ENCODE results near the gene NEDD9.

Gene NEDD9

GRCh38 chr6:11224252-11224965 lies 8.1 kb downstream of the NEDD9 start:
- Histone ChIP-seq H3K27me3 (ENCODE audit: control insufficient read depth, insufficient read depth, low read length) (no peaks in the 10 kb centered on the region), H3K9me3 (ENCODE audit: control insufficient read depth, low read length) (no peaks in the 10 kb centered on the region), H3K79me2 (peaks cover 28% of the 10 kb centered on the region), H3K36me3 (ENCODE audit: control insufficient read depth, insufficient read depth, low read length) (no peaks in the 10 kb centered on the region), H3K4me1 (peaks cover 25% of the 10 kb centered on the region), H3K4me3 (ENCODE audit: low read depth, low read length) (no peak overlapping the region), H2AFZ (no peak overlapping the region), H3K4me2 (ENCODE audit: low read length) (no peak overlapping the region), H3K9ac (no peak overlapping the region), H3K27ac (peak overlapping the region; percentile 14)
- TF ChIP-seq CTCF (IDR thresholded peaks at IDR 0.05), result no peak

- Histone ChIP-seq H3K27ac (peak overlapping the region; percentile 33), H2AFZ (no peak overlapping the region), H3K9ac (no peak overlapping the region), H3K27me3 (ENCODE audit: control insufficient read depth, insufficient read depth, low read length) (no peaks in the 10 kb centered on the region), H3K4me1 (peaks cover 35% of the 10 kb centered on the region), H3K4me3 (ENCODE audit: low read depth, low read length) (no peak overlapping the region), H3K4me2 (ENCODE audit: low read length) (no peak overlapping the region), H3K36me3 (ENCODE audit: control insufficient read depth, insufficient read depth, low read length) (no peaks in the 10 kb centered on the region), H3K79me2 (peaks cover 28% of the 10 kb centered on the region), H3K9me3 (ENCODE audit: control insufficient read depth, low read length) (no peaks in the 10 kb centered on the region)
- no peak for TF ChIP-seq CTCF (IDR thresholded peaks at IDR 0.05)
These were observed 9.1 kb downstream of the NEDD9 start for GRCh38 chr6:11223286-11223864.

GRCh38 chr6:11222385-11223277 lies 9.8 kb downstream of the NEDD9 start:
- H3K4me1 ChIP-seq, result peaks cover 43% of the 10 kb centered on the region
- H3K4me2 ChIP-seq (ENCODE audit: low read length), result peak overlapping the region; percentile 10
- no peaks in the 10 kb centered on the region for H3K9me3 ChIP-seq (ENCODE audit: control insufficient read depth, low read length)
- no peak for TF ChIP-seq CTCF (IDR thresholded peaks at IDR 0.05)
- H3K4me3 ChIP-seq (ENCODE audit: low read depth, low read length), result no peak overlapping the region
- no peaks in the 10 kb centered on the region for H3K36me3 ChIP-seq (ENCODE audit: control insufficient read depth, insufficient read depth, low read length)
- peaks cover 25% of the 10 kb centered on the region for H3K79me2 ChIP-seq
- no peaks in the 10 kb centered on the region for H3K27me3 ChIP-seq (ENCODE audit: control insufficient read depth, insufficient read depth, low read length)
- no peak overlapping the region for H2AFZ ChIP-seq
- no peak overlapping the region for H3K9ac ChIP-seq
- H3K27ac ChIP-seq, result peak overlapping the region; percentile 3

GRCh38 chr6:11221623-11222384 lies 10.7 kb downstream of the NEDD9 start:
- peaks cover 18% of the 10 kb centered on the region for H3K79me2 ChIP-seq
- H3K4me2 ChIP-seq (ENCODE audit: low read length), result peak overlapping the region; percentile 21
- no peaks in the 10 kb centered on the region for H3K9me3 ChIP-seq (ENCODE audit: control insufficient read depth, low read length)
- no peak overlapping the region for H3K4me3 ChIP-seq (ENCODE audit: low read depth, low read length)
- H3K4me1 ChIP-seq, result peaks cover 51% of the 10 kb centered on the region
- H3K27ac ChIP-seq, result peak overlapping the region; percentile 3
- H3K36me3 ChIP-seq (ENCODE audit: control insufficient read depth, insufficient read depth, low read length), result no peaks in the 10 kb centered on the region
- TF ChIP-seq CTCF (IDR thresholded peaks at IDR 0.05), result no peak
- no peak overlapping the region for H3K9ac ChIP-seq
- no peaks in the 10 kb centered on the region for H3K27me3 ChIP-seq (ENCODE audit: control insufficient read depth, insufficient read depth, low read length)
- H2AFZ ChIP-seq, result no peak overlapping the region

Measured in parathyroid adenoma (tissue), 2 donors.